NCI-H2227 (cell line): Measurements from ENCODE around the gene MRPL54.

Experiments
- DNase-seq: peaks from one replicate; lab custom pipeline; 2025; ENCODE audit not compliant: unreplicated experiment; lab: John Stamatoyannopoulos, UW

The MRPL54 gene

GRCh38 chr19:3768015-3768747, 5.7 kb downstream of the MRPL54 start:
- DNase-seq = no peak

DNA sequence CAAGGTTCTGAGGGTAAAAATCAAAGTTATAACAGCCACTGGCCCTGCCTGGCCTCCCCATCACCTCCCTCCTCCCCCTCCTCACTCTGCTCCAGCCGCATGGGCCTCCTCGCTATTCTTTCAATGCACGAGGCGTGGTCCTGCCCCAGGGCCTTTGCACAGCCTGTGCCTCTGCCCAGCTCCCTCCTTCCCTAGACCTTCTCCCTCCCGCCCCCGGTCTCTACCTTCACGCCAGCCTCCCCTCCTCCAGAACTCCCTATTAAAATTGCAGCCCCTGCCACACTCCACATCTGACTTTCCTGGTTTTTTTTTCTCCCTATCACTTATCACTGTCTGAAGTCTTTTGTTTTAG, 6.2 kb downstream of the MRPL54 start:
- DNase-seq = no peak

GRCh38 chr19:3769494-3769893, 7.0 kb downstream of the MRPL54 start:
- no peak for DNase-seq

- no peak for DNase-seq
Measured at GRCh38 chr19:3770136-3770999, 7.9 kb downstream of the MRPL54 start.

DNA sequence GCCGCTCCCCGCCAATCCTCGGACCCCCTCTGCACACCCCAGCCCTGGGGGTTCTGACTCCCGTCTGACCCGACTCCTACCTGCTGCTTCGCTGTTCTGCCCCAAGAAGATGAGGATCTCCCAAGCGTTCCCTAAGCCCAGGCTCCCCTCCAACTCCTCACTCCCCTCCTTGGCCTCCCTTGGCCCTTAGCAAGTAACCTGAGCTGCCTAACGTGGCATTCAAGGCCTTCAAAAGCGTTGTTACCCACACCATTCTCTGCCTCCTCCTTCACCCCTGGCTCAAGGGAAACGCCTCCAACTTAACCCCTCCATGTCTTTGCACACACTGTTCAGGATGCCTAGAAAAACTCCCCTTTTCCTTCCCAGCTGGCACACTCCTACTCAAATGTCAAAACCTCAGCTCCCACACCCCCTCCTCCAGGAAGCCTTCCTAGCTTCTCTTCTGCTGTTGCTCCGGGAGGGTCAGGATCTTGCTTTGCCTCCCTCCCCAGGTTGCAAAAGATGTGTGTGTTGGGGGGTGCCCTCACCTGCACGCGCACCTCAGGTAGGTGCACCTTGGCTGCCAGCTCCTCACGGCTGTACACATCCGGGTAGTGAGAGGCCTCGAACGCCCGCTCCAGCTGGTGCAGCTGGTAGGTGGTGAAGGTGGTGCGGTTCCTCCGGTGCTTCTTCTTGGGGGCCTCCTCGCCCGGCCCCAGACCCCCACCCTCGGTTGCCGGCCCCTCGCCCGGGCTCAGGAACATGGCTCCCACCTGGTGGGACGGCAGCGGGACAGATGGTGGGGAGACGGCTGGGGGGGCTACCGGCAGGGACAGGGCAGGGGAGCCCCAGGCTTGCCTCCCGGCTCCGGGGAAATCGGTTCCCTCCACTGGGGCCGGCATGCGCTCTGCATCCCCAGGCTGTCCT, 8.8 kb downstream of the MRPL54 start:
- DNase-seq = no peak

- DNase-seq = no peak
Measured at GRCh38 chr19:3771906-3772455, 9.5 kb downstream of the MRPL54 start, which contains the start of gene RAX2. TSS of gene RAX2 (minus strand) at chr19:3772228. CDS start at chr19:3771742, 486 bp downstream.

DNA sequence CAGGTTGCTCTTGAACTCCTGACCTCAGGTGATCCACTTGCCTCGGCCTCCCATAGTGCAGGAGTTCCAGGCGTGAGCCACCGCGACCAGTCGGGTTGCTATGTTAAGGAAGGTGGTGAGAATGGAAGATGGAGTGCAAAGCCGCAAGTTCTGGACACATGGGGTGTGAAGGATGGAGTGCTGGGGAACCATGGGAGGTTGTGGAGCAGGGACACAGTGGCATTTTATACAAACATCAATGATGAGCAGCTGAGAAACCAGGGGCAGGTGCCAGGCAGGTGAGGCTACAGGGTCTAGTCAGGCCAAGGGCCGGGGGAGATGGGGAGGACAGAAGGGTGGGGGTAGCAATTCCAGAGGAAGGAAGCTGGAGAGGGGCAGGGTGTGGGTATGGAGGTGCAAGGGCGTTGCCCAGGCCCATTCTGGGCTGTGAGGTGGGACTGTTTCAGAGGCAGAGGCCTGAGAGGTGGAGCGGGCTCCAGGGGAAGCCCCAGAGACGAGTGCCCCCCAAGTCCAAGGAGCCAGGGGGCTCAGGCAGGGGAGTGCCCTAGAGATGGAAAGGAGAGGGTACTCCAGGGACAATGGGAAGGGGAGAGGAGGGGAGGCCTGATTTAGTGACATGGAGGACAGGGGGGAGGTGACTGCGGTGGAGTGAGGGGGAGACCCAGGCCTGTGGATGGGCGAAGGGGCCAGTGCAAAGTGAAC, 11.5 kb downstream of the MRPL54 start:
- no peak for DNase-seq

DNA sequence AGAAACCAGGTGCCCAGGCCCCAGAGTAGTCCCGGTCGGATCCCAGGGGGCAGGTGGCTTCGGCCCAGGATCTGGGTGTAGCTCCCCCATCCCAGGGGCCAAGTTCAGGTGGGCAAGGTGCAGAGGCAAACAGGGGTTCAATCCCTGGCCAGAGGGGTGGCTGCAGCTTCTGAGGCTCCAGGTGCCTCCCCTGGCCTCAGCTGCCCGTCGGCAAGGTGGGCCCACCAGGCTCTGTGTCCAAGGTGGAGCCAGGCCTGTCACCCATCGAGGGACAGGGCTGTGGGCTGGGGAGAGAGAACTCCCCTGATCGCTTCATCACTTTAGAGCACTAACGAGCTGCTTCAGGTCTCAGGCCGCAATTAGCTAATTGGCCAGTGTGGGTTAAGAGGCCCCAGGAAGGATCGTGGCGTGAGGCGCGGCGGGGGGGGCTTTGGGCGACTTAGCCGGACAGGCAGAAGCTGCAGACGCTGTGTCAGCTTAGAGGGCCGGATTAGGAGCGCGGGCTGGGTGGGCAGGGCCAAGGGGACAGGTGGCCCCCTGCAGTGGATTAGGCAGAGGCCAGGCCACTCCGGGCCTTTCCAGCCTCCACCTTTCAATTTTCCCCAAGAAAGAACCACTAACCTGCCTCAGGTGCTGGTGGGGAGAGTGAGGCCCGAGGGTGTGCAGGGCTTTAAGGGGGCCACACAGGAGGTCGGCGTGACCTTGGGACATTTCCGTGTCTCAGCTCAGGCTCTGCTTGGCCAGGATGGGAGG, 12.3 kb downstream of the MRPL54 start:
- DNase-seq = no peak

DNA sequence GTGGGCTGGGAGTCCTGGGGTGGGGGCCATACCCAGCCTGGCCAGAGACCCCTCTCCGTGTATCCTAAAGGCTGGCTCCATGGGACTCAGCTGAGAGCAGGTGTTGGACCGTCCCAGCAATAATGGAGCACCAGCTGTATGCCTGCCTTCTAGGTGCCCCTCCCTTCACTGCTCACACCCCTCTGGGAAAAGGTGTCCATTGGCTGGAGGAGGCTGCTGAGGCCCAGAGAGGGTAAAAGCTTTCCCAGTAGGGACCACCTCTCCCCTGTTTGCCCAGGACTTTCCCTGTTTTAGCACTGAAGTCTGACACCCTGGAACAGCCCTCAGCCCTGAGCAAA, 12.9 kb downstream of the MRPL54 start:
- DNase-seq = no peak

- no peak for DNase-seq
Measured at GRCh38 chr19:3775831-3776230, 13.3 kb downstream of the MRPL54 start.

DNA sequence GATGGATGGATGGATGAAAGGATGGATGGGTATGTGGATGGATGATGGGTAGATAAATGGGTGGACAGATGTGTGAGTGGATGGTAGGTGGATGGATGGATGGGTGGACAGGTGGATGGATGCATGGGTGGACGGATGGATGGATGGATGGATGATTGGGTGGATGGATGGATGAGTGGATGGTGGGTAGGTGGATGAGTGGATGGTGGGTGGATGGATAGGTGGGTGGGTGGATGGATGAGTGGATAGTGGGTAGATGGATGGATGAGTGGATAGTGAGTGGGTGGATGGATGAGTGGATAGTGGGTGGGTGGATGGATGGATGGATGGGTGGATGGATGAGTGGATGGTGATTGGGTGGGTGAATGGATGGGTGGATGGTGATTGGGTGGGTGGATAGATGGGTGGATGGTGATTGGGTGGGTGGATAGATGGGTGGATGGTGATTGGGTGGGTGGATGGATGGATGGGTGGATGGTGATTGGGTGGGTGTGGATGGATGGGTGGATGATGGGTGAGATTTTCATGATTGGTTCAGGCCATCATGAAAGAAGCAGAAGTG, 14.1 kb downstream of the MRPL54 start:
- no peak for DNase-seq

DNA sequence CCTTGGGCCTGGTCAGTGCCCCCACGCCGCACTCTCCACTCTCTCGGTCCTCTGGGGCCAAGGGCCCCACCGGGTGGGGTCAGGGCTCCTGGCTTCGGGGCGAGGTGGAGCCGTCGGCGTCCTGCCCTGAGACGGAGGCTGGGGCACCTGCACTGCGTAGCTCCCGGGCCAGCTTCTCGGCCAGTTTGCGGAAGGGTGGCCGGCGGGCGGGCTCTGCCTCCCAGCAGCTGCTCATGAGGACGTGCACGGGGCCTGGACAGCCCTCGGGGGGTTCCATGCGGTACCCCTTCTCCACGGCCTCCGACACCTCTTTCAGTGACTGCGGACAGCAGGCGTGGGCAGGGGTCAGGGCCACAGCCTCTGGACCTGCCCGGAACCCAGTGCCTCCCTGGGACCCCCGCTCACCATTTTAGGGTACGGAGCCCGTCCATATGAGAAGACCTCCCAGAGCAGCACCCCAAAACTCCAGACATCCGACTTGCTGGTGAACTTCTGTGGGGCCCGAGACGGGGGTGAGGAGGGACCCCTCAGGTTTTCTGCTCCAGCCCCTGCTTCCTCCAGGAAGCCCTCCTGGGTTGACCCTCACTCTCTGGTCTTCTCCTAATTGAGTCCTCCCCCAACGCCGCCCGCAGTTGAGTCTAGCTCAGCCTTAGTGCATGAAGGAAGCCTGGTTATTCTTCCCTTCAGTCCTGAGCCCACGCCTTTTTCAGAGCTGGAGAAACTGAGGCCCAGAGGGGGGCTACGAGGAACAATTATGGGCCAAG, 15.8 kb downstream of the MRPL54 start:
- no peak for DNase-seq

DNA sequence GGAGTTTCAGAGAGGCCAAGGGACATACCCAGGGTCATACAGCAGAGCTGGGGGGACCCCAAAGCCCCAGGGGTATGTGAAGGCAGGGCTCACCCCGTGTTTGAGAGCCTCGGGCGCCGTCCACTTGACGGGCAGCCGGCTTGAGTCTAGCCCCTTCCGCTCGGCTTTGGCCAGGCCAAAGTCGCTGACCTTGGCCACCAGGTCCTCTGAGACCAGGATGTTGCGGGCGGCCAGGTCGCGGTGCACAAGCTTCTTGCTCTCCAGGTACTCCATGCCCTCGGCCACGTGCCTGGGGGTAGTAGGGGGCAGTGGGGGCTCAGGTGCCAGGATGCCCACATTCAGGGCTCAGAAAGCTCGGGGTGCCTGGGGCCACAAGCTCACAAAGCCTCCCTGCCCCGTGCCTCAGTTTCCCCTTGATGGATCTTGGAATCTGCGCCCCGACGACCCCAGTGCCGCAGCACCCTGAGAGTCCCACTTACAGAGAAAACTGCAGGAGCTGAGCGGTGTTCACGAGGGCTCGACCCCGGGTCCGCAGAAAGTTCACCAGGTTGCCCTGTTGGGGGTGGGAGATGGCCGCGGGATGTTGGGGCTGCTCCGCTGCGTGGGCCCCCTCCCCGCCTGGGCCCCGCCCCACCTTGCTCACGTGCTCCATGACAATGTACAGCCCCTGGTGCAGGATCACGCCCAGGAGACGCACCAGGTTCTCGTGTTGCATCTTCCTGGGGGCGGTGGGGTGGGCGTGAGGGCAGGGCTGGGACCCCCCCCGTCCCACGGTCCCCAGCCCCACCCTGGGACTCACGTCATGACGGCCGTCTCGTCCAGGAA, 16.6 kb downstream of the MRPL54 start:
- DNase-seq = no peak

DNA sequence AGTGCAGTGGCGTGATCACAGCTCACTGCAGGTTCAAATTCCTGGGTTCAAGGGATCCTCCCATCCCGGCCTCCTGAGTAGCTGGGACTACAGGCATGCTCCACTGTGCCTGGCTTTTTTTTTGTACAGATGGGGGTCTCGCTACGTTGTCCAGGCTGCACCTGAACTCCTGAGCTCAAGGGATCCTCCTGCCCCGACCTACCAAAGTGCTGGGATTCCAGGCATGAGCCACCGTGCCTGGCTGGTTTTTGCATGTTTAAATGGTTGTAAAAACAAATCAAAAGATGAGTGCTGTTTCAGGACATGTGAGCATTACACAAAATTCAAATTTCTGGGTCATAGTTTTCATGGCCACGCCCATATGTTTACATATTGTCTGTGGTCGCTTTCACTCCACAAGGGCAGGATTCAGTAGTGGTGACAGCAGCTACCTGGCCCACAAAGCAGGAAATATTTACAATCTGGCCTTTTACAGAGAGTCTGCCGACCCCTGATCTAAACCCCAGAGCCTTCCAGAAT, 18.4 kb downstream of the MRPL54 start:
- no peak for DNase-seq

DNA sequence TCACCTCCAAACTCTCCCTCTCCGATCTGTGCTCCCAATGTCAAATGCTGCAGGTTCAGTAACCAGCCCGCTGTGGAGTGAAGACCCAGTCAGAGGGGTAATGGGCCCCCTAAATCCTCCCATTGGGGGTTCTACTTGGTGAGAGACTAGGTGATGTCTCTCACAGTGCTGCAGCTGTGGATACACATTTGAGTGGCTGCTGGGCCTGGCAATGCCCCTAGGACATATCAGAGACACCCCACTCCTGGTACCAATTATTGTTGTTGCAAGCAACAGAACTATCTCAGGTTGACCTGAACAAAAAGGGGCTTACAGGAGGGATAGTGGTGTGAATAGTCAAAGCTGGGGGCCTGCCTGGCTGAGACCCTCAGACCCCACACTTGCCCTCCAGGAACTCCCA, 19.1 kb downstream of the MRPL54 start:
- DNase-seq = no peak

- no peak for DNase-seq
Measured at GRCh38 chr19:3782330-3782729, 19.8 kb downstream of the MRPL54 start.

DNA sequence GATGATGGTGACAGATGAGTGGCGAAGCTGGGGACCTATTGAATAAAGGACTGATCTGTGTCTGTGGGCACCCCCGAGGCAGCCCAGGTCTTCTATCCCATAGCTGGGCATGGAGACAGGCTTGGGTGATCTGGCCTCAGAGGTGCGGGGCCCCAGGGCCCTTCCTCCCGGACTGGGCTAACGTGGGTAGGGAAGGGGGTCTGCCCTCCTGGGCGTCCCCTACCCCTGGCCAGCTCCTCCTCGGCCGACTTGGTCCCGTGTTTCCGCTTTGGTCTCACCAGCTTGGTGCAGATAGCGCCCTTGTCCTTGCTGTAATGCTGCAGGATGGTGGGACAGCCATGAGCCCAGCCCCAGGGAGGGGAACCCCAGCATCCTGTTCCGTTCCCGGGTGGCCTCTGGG, 20.4 kb downstream of the MRPL54 start:
- no peak for DNase-seq
